OCI-LY3 (cell line): Measurements from ENCODE around the gene PCNX3.
"Not testable (repeated sequence)": the region's sequence is repeated elsewhere in the genome, so short reads cannot be mapped to it uniquely, and the experiment has no call there.

Source experiments
- H2AFZ ChIP-seq: fragments of 200-600, 300-600 bp; shearing (Covaris generic); 2 replicates; pipeline ENCODE4 v1.6.0; 2014; ENCODE audit warnings: antibody characterized with exemption, low read depth, low read length
- H3K27ac ChIP-seq: fragments of 200-600, 300-600 bp; sonication (generic); 2 replicates; pipeline ENCODE4 v1.5.1; 2014; ENCODE audit warnings: mild to moderate bottlenecking, low read length, moderate library complexity, mixed read lengths
- H3K27me3 ChIP-seq: fragments of 200-600, 300-600 bp; sonication (generic); 2 replicates; pipeline ENCODE4 v1.6.1; 2014; ENCODE audit warnings: low read depth, low read length, mixed read lengths
- H3K36me3 ChIP-seq: fragments of 200-600, 300-600 bp; sonication (generic); replicated peaks from 2 replicates; pipeline ENCODE3; 2014; ENCODE audit warnings: low read depth, low read length, mixed read lengths
- H3K4me1 ChIP-seq: fragments of 300-600, 200-600 bp; sonication (generic); 2 replicates; pipeline ENCODE4 v1.6.1; 2014; ENCODE audit warnings: low read length, mixed read lengths
- H3K4me2 ChIP-seq: fragments of 200-600, 300-600 bp; sonication (generic); 2 replicates; pipeline ENCODE4 v1.6.1; 2014; ENCODE audit warnings: low read length, mixed read lengths
- H3K4me3 ChIP-seq: fragments of 300-600, 200-600 bp; sonication (generic); 2 replicates; pipeline ENCODE4 v1.5.1; 2014; ENCODE audit warnings: antibody characterized with exemption, mild to moderate bottlenecking, low read length, moderate library complexity
- H3K79me2 ChIP-seq: fragments of 300-600, 200-600 bp; shearing (Covaris generic); 2 replicates; pipeline ENCODE4 v1.6.1; 2014; ENCODE audit warnings: mild to moderate bottlenecking, low read length, mixed read lengths
- H3K9ac ChIP-seq: fragments of 300-600, 200-600 bp; shearing (Covaris generic); 2 replicates; pipeline ENCODE4 v1.6.0; 2014; ENCODE audit warnings: mild to moderate bottlenecking, low read length, moderate library complexity
- H3K9me3 ChIP-seq: fragments of 200-600, 300-600 bp; shearing (Covaris generic); 2 replicates; pipeline ENCODE4 v1.6.1; 2014; ENCODE audit warnings: low read length, mixed read lengths; ENCODE audit not compliant: insufficient read depth
- H4K20me1 ChIP-seq: fragments of 200-600, 300-600 bp; sonication (generic); 2 replicates; pipeline ENCODE4 v1.6.1; 2016; ENCODE audit warnings: low read length, mixed read lengths; ENCODE audit not compliant: insufficient read depth
- CTCF ChIP-seq: fragments of 200-600, 300-600 bp; sonication (generic); IDR thresholded peaks from 2 replicates; pipeline ENCODE4 v1.5.1; 2014; ENCODE audit warnings: antibody characterized with exemption, low read length, low read depth
- EZH2phosphoT487 ChIP-seq: fragments of 200-600 bp; shearing (Covaris generic); IDR thresholded peaks from 2 replicates; pipeline ENCODE4 v1.6.1; 2018; ENCODE audit warnings: antibody characterized with exemption, mixed run types, low read depth

Gene PCNX3

GRCh38 chr11:65658174-65659021 is 42.8 kb downstream of the PCNX3 start:
- Histone ChIP-seq H3K36me3 (peaks cover 72% of the 10 kb centered on the region), H3K9me3 (no peaks in the 10 kb centered on the region), H3K9ac (no peak overlapping the region), H3K4me2 (no peak overlapping the region), H4K20me1 (peaks cover 4% of the 10 kb centered on the region; the same call in 1 of the 2 replicates), H2AFZ (no peak overlapping the region), H3K27me3 (no peaks in the 10 kb centered on the region), H3K4me3 (no peak overlapping the region), H3K79me2 (peaks cover 22% of the 10 kb centered on the region), H3K4me1 (peaks cover 13% of the 10 kb centered on the region), H3K27ac (no peak overlapping the region)
- TF ChIP-seq CTCF (no peak), EZH2phosphoT487 (no peak)

GRCh38 chr11:65660038-65660437 is 44.5 kb downstream of the PCNX3 start:
- H2AFZ ChIP-seq, result no peak overlapping the region
- no peak overlapping the region for H3K4me2 ChIP-seq
- peaks cover 11% of the 10 kb centered on the region for H3K4me1 ChIP-seq
- H3K36me3 ChIP-seq, result peaks cover 58% of the 10 kb centered on the region
- no peak overlapping the region for H3K9ac ChIP-seq
- TF ChIP-seq CTCF, result no peak
- no peak for TF ChIP-seq EZH2phosphoT487
- H4K20me1 ChIP-seq, result peaks cover 4% of the 10 kb centered on the region; the same call in 1 of the 2 replicates
- no peaks in the 10 kb centered on the region for H3K27me3 ChIP-seq
- no peak overlapping the region for H3K4me3 ChIP-seq
- peaks cover 22% of the 10 kb centered on the region for H3K79me2 ChIP-seq
- H3K9me3 ChIP-seq, result no peaks in the 10 kb centered on the region
- H3K27ac ChIP-seq, result no peak overlapping the region

DNA sequence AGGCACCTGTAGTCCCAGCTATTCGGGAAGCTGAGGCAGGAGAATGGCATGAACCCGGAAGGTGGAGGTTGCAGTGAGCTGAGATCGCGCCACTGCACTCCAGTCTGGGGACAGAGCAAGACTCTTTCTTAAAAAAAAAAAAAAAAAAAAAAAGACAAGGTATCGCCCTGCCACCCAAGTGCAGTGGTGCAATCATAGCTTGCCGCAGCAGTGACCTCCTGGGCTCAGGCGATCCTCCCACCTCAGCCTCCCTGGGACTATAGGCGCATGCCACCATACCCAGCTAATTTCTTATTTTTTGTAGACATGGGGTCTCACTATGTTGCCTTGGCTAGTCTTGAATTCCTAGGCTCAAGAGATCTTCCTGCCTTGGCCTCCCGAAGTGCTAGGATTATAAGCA is 45.3 kb downstream of the PCNX3 start:
- not testable (repeated sequence) for H3K9ac ChIP-seq, H3K27me3 ChIP-seq, H2AFZ ChIP-seq, H3K9me3 ChIP-seq, H3K27ac ChIP-seq, H4K20me1 ChIP-seq, H3K4me3 ChIP-seq
- peak overlapping the region; percentile 95; the same call in 1 of the 2 replicates for H3K4me2 ChIP-seq
- H3K79me2 ChIP-seq, result peaks cover 22% of the 10 kb centered on the region
- H3K36me3 ChIP-seq, result peaks cover 49% of the 10 kb centered on the region
- H3K4me1 ChIP-seq, result peaks cover 11% of the 10 kb centered on the region

GRCh38 chr11:65661599-65662246 is 46.1 kb downstream of the PCNX3 start:
- H3K4me3 ChIP-seq, result peak overlapping the region; percentile 97
- peaks cover 22% of the 10 kb centered on the region for H3K79me2 ChIP-seq
- H4K20me1 ChIP-seq, result peaks cover 4% of the 10 kb centered on the region; the same call in 1 of the 2 replicates
- peaks cover 43% of the 10 kb centered on the region for H3K36me3 ChIP-seq
- peaks cover 11% of the 10 kb centered on the region for H3K4me1 ChIP-seq
- H3K27me3 ChIP-seq, result no peaks in the 10 kb centered on the region
- peak overlapping the region; percentile 95 for H3K9ac ChIP-seq
- TF ChIP-seq CTCF (no peak), EZH2phosphoT487 (no peak)
- H3K9me3 ChIP-seq, result no peaks in the 10 kb centered on the region
- no peak overlapping the region for H2AFZ ChIP-seq
- H3K27ac ChIP-seq, result peak overlapping the region; percentile 89
- peak overlapping the region; percentile 95 for H3K4me2 ChIP-seq
